A673 (cell line): ENCODE results near the gene EXOC4. TPM values are rescaled to one million over a fixed set of nuclear protein-coding genes. Genes with fewer than 3 reads are reported as not detected.

Experiments used
- BruUV-seq: library from RNA; stranded (reverse); fragments of 400-500 nt; replicated peaks from 2 replicates; lab custom pipeline; 2021; lab: Mats Ljungman, UMichigan
- CTCF ChIA-PET: fragments of 300-600 bp; sonication (Branson Sonifier 250); formaldehyde crosslinking; loops from one replicate; lab custom pipeline; 2022; ENCODE audit warnings: antibody characterized with exemption; lab: Charles Lee
- POLR2A ChIA-PET: fragments of 300-600 bp; sonication (Branson Sonifier 250); formaldehyde crosslinking; loops from one replicate; lab custom pipeline; 2022; ENCODE audit warnings: antibody characterized with exemption; ENCODE audit not compliant: low non-redundant PET; lab: Charles Lee
- DNase-seq: peaks from one replicate; pipeline ENCODE4 v3.0.0-alpha.2; 2015; ENCODE audit warnings: low spot score
- H3K27ac ChIP-seq: fragments of 200-600 bp; sonication (generic); 2 replicates; pipeline ENCODE4 v1.5.1; 2016; ENCODE audit warnings: mixed run types, low read depth, mild to moderate bottlenecking, mixed read lengths, antibody characterized with exemption, low read length; ENCODE audit not compliant: poor library complexity, severe bottlenecking
- H3K27me3 ChIP-seq: fragments of 200-600 bp; sonication (generic); replicated peaks from 2 replicates; pipeline ENCODE4 v1.6.1; 2017; ENCODE audit warnings: mixed run types, low read depth, mild to moderate bottlenecking, mixed read lengths, antibody characterized with exemption, low read length; ENCODE audit not compliant: insufficient read depth, poor library complexity
- H3K36me3 ChIP-seq: fragments of 200-600 bp; sonication (generic); 2 replicates; pipeline ENCODE4 v1.6.1; 2016; ENCODE audit warnings: mixed run types, mild to moderate bottlenecking, mixed read lengths, antibody characterized with exemption, low read length; ENCODE audit not compliant: insufficient read depth, poor library complexity, severe bottlenecking
- H3K4me1 ChIP-seq: fragments of 200-600 bp; sonication (generic); 2 replicates; pipeline ENCODE4 v1.6.1; 2017; ENCODE audit warnings: mixed run types, mild to moderate bottlenecking, mixed read lengths, antibody characterized with exemption, low read length; ENCODE audit not compliant: insufficient read depth, poor library complexity, severe bottlenecking
- H3K4me3 ChIP-seq: fragments of 200-600 bp; sonication (generic); 2 replicates; pipeline ENCODE4 v1.5.1; 2016; ENCODE audit warnings: low read depth, mixed run types, mild to moderate bottlenecking, mixed read lengths, low read length; ENCODE audit not compliant: poor library complexity, severe bottlenecking
- H3K9me3 ChIP-seq: fragments of 200-600 bp; sonication (generic); 2 replicates; pipeline ENCODE4 v1.6.1; 2016; ENCODE audit warnings: mixed run types, low read depth, mild to moderate bottlenecking, mixed read lengths, antibody characterized with exemption, low read length; ENCODE audit not compliant: poor library complexity, severe bottlenecking
- EZH2 ChIP-seq: fragments of 200-600 bp; sonication (generic); IDR thresholded peaks from 2 replicates; pipeline ENCODE4 v1.6.1; 2017; ENCODE audit warnings: borderline replicate concordance, low read depth, mild to moderate bottlenecking, mixed read lengths, antibody characterized with exemption, low read length; ENCODE audit not compliant: poor library complexity, severe bottlenecking
- intact Hi-C: fragments of 100-400 bp; cut with micrococcal nuclease; formaldehyde crosslinking; loops from one replicate; pipeline ENCODE4 v1.10.0; 2022; ENCODE audit not compliant: unreplicated experiment
- total RNA-seq: library from RNA; stranded (reverse); gene quantifications from 2 replicates; pipeline ENCODE4 v1.2.3, GENCODE V29; 2021
- TF ChIP-seq, protein P1 (sequence below): fragments of 300-800, 200-600 bp; sonication (generic); conservative IDR thresholded peaks from 2 replicates; pipeline ENCODE4 v1.5.1; 2017; ENCODE audit warnings: low read depth, mild to moderate bottlenecking, antibody characterized with exemption, low read length, moderate library complexity, mixed read lengths

Gene EXOC4
- total RNA-seq, 1 experiment from 2014 or later, result 66.1 TPM

DNA sequence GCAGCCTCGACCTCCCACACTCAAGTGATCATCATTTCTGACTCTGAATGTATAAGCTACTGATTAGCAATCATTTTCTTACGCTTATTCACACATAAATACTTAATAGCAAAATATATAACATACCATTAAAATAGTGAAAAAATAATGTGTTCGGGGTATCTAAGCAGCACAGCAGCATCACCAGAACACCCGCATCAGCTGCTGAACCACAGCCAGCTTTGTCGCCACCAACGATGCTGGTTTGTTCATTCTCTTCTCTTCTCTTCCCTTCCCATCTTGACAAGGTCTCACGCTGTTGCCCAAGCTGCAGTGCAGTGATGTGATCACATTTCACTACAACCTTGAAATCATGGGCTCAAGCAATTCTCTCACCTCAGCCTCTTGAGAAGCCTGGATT, 449.2 kb downstream of the EXOC4 start:
- no peaks in the 10 kb centered on the region for H3K27me3 ChIP-seq
- no peaks in the 10 kb centered on the region for H3K4me1 ChIP-seq
- no TSS peak for BruUV-seq
- ChIA-PET POLR2A (interaction anchor here (0.7 kb wide), 1 partner anchor 12 kb away, joined by 4 read pairs; no protein-coding TSS in a partner anchor), CTCF (no interaction called here)
- no peak overlapping the region for H3K27ac ChIP-seq
- no peaks in the 10 kb centered on the region for H3K9me3 ChIP-seq
- no peak overlapping the region for H3K4me3 ChIP-seq
- no peak for DNase-seq
- H3K36me3 ChIP-seq, result no peaks in the 10 kb centered on the region
- TF ChIP-seq, protein P1, sequence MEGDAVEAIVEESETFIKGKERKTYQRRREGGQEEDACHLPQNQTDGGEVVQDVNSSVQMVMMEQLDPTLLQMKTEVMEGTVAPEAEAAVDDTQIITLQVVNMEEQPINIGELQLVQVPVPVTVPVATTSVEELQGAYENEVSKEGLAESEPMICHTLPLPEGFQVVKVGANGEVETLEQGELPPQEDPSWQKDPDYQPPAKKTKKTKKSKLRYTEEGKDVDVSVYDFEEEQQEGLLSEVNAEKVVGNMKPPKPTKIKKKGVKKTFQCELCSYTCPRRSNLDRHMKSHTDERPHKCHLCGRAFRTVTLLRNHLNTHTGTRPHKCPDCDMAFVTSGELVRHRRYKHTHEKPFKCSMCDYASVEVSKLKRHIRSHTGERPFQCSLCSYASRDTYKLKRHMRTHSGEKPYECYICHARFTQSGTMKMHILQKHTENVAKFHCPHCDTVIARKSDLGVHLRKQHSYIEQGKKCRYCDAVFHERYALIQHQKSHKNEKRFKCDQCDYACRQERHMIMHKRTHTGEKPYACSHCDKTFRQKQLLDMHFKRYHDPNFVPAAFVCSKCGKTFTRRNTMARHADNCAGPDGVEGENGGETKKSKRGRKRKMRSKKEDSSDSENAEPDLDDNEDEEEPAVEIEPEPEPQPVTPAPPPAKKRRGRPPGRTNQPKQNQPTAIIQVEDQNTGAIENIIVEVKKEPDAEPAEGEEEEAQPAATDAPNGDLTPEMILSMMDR, result no peak
- no peak for TF ChIP-seq EZH2
- intact Hi-C loops, result no loop called here

GRCh38 chr7:133702960-133703359, 450.1 kb downstream of the EXOC4 start:
- POLR2A ChIA-PET, result no interaction called here

DNA sequence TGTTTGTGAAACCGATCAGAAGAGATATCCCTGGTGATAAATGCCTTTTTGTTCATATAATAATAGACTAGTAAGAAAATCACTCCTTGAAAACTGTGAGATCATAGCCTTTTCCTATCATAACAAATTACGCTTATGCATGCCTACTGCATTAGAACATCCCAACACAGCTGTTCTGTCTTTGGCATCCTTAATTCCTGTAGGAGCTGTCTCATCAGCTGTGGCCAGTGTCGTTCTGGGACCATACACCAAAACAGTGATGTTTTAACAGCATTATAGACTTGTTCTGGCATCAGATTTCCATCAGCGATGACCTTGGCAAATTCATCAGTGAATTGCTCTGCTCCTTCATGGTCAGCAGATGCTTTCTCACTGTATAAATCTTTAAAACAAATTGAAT, 450.7 kb downstream of the EXOC4 start:
- POLR2A ChIA-PET, result no interaction called here
- no peaks in the 10 kb centered on the region for H3K27me3 ChIP-seq
- no peaks in the 10 kb centered on the region for H3K9me3 ChIP-seq
- H3K4me1 ChIP-seq, result no peaks in the 10 kb centered on the region
- no TSS peak for BruUV-seq
- CTCF ChIA-PET, result no interaction called here
- DNase-seq, result no peak
- intact Hi-C loops, result no loop called here
- H3K36me3 ChIP-seq, result no peaks in the 10 kb centered on the region
- no peak overlapping the region for H3K4me3 ChIP-seq
- no peak for TF ChIP-seq EZH2
- TF ChIP-seq, protein P1, result no peak
- H3K27ac ChIP-seq, result no peak overlapping the region

More at GRCh38 chr7:133702960-133703359, 450.1 kb downstream of the EXOC4 start:
- BruUV-seq, result no TSS peak
- H3K4me1 ChIP-seq, result no peaks in the 10 kb centered on the region
- CTCF ChIA-PET, result no interaction called here
- no peaks in the 10 kb centered on the region for H3K36me3 ChIP-seq
- H3K4me3 ChIP-seq, result no peak overlapping the region
- H3K9me3 ChIP-seq, result no peaks in the 10 kb centered on the region
- H3K27ac ChIP-seq, result no peak overlapping the region
- TF ChIP-seq, protein P1, result no peak
- no peak for TF ChIP-seq EZH2
- no peaks in the 10 kb centered on the region for H3K27me3 ChIP-seq
- no peak for DNase-seq
- intact Hi-C loops, result no loop called here
